ENCODE data around the gene MEST. TPM values are rescaled to one million over a fixed set of nuclear protein-coding genes. Genes with fewer than 3 reads are reported as not detected.
A peak's percentile ranks its signal among the peaks of the same experiment; 100 is the strongest.

MEST gene
- total and polyA plus RNA-seq, 2 donors from 2014 or later, result 23.6 to 31.0 TPM

DNA sequence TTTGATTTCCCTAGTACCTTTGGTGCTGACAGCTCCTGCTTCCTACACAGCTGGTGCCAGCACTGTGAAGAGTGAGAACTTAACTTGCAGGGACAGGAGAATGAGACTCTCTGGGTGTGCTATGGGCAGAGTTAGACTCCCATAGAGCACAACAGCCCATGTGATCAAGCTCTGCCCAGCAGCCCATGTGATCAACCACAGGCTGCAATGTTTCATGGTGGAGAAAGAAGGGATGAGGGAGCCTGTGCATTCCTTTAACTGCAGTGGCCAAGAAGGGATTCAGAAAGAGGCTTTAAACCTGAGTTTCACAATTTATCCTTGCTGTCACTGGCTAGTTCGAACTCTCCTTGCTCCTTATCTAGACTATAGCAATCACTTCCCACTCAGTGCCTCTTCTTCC is 10.0 kb upstream of the MEST start:
- no peaks in the 10 kb centered on the region for H3K27me3 ChIP-seq (ENCODE audit: control insufficient read depth, insufficient read depth, low read length)
- H3K4me1 ChIP-seq (ENCODE audit: control insufficient read depth in 2 of 3, insufficient read depth in 2 of 3, low read depth in 1 of 3, low read length in 3 of 3), result peaks cover 0 to 6% (median 3%) of the 10 kb centered on the region in 3 donors
- H3K9me3 ChIP-seq (ENCODE audit: control insufficient read depth in 2 of 3, insufficient read depth in 1 of 3, low read length in 3 of 3), result peaks cover 0 to 7% (median 0%) of the 10 kb centered on the region in 3 donors
- TF ChIP-seq, protein P1, sequence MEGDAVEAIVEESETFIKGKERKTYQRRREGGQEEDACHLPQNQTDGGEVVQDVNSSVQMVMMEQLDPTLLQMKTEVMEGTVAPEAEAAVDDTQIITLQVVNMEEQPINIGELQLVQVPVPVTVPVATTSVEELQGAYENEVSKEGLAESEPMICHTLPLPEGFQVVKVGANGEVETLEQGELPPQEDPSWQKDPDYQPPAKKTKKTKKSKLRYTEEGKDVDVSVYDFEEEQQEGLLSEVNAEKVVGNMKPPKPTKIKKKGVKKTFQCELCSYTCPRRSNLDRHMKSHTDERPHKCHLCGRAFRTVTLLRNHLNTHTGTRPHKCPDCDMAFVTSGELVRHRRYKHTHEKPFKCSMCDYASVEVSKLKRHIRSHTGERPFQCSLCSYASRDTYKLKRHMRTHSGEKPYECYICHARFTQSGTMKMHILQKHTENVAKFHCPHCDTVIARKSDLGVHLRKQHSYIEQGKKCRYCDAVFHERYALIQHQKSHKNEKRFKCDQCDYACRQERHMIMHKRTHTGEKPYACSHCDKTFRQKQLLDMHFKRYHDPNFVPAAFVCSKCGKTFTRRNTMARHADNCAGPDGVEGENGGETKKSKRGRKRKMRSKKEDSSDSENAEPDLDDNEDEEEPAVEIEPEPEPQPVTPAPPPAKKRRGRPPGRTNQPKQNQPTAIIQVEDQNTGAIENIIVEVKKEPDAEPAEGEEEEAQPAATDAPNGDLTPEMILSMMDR (IDR thresholded peaks at IDR 0.05; ENCODE audit: borderline replicate concordance, extremely low read depth, insufficient read depth), result no peak
- no peak overlapping the region for H3K27ac ChIP-seq (ENCODE audit: low read depth in 2 of 2, low read length in 2 of 2)
- no peak for FAIRE-seq
- no peak for DNase-seq
- no peaks in the 10 kb centered on the region for H3K36me3 ChIP-seq (ENCODE audit: control insufficient read depth in 2 of 3, insufficient read depth in 3 of 3, low read length in 3 of 3)
- intact Hi-C loops (cut with DNase I), result no loop called here
- H3K9ac ChIP-seq (ENCODE audit: low read length in 3 of 3), result no peak overlapping the region
- no peak overlapping the region for H3K4me3 ChIP-seq (ENCODE audit: low read length in 3 of 3)

DNA sequence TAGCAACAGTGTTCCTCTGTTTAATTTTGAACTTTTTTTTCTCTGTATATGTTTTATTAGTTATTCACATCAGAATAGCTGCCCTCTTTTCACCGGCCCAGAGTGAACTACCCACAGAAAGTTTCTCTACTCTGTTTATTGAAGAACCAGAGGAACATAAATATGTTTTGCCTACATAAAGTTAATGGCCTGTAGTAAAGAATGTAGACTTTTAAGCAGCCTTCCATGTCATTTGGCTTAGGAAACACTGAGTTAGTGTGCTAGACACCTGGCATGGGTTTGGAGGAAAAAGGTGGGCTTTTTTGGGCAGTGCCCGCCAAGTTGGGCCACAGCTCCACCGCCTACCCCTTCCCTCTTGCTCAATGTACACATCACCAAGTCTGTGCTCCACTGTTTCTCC is 8.9 kb upstream of the MEST start:
- TF ChIP-seq, protein P1 (IDR thresholded peaks at IDR 0.05; ENCODE audit: borderline replicate concordance, extremely low read depth, insufficient read depth), result no peak
- Histone ChIP-seq H3K4me3 (ENCODE audit: low read length in 3 of 3) (no peak overlapping the region), H3K9me3 (ENCODE audit: control insufficient read depth in 2 of 3, insufficient read depth in 1 of 3, low read length in 3 of 3) (peaks cover 0 to 3% (median 0%) of the 10 kb centered on the region in 3 donors), H3K27me3 (ENCODE audit: control insufficient read depth, insufficient read depth, low read length) (no peaks in the 10 kb centered on the region), H3K9ac (ENCODE audit: low read length in 3 of 3) (no peak overlapping the region), H3K36me3 (ENCODE audit: control insufficient read depth in 2 of 3, insufficient read depth in 3 of 3, low read length in 3 of 3) (no peaks in the 10 kb centered on the region), H3K27ac (ENCODE audit: low read depth in 2 of 2, low read length in 2 of 2) (no peak overlapping the region), H3K4me1 (ENCODE audit: control insufficient read depth in 2 of 3, insufficient read depth in 2 of 3, low read depth in 1 of 3, low read length in 3 of 3) (peaks cover 0 to 8% (median 6%) of the 10 kb centered on the region in 3 donors)
- intact Hi-C loops (cut with DNase I), result no loop called here
- FAIRE-seq, result no peak
- peak in 3 of 5 donors; percentile 36 to 80 (median 72) for DNase-seq

DNA sequence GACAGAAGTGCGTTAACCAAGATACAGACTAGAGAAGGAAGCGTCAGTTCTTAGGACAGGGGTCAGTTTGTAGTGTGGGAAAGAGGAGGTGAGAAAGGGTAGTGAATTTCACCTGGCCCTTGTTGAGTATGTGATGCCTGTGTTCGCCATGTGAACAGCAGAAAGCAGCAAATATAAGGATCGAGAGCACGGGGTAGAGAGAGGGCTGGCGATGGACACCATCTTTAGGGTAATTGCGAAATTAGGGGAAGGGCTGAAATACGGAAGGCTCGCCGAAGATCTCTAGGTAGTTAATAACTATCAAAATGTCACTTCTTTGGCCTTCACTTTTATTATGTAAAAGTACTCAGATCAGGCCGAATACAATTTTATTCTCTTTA is 6.2 kb upstream of the MEST start:
- Histone ChIP-seq H3K9me3 (ENCODE audit: control insufficient read depth in 2 of 3, insufficient read depth in 1 of 3, low read length in 3 of 3) (no peaks in the 10 kb centered on the region), H3K4me3 (ENCODE audit: low read length in 3 of 3) (peak overlapping the region in 1 of 3 donors; percentile 40), H3K4me1 (ENCODE audit: control insufficient read depth in 2 of 3, insufficient read depth in 2 of 3, low read depth in 1 of 3, low read length in 3 of 3) (peaks cover 11 to 19% (median 12%) of the 10 kb centered on the region in 3 donors), H3K36me3 (ENCODE audit: control insufficient read depth in 2 of 3, insufficient read depth in 3 of 3, low read length in 3 of 3) (no peaks in the 10 kb centered on the region), H3K27ac (ENCODE audit: low read depth in 2 of 2, low read length in 2 of 2) (no peak overlapping the region), H3K27me3 (ENCODE audit: control insufficient read depth, insufficient read depth, low read length) (no peaks in the 10 kb centered on the region), H3K9ac (ENCODE audit: low read length in 3 of 3) (no peak overlapping the region)
- intact Hi-C loops (cut with DNase I), result no loop called here
- FAIRE-seq (no peak), DNase-seq (no peak)
- TF ChIP-seq, protein P1 (IDR thresholded peaks at IDR 0.05; ENCODE audit: borderline replicate concordance, extremely low read depth, insufficient read depth), result no peak

Data from kidney (tissue), 14 donors.